Measurements from ENCODE around the gene RAB24.
"Not testable (repeated sequence)": the region's sequence is repeated elsewhere in the genome, so short reads cannot be mapped to it uniquely, and the experiment has no call there.

RAB24 gene

GRCh38 chr5:177347699-177348098 lies 44.2 kb upstream of the RAB24 start:
- no peak for DNase-seq (ENCODE audit: low read depth in 2 of 2)
- H3K4me3 ChIP-seq (replicated peaks in 1 of 2; ENCODE audit: low read depth in 2 of 2, low read length in 2 of 2) = no peak overlapping the region
- no peak for TF ChIP-seq CTCF (IDR thresholded peaks at IDR 0.05; ENCODE audit: low read depth, low read length)

- DNase-seq (ENCODE audit: low read depth in 2 of 2) = no peak
- no peak overlapping the region for H3K4me3 ChIP-seq (replicated peaks in 1 of 2; ENCODE audit: low read depth in 2 of 2, low read length in 2 of 2)
- TF ChIP-seq CTCF (IDR thresholded peaks at IDR 0.05; ENCODE audit: low read depth, low read length) = no peak
Measured at GRCh38 chr5:177346820-177347219, 43.3 kb upstream of the RAB24 start.

- no peak overlapping the region for H3K4me3 ChIP-seq (replicated peaks in 1 of 2; ENCODE audit: low read depth in 2 of 2, low read length in 2 of 2)
- DNase-seq (ENCODE audit: low read depth in 2 of 2) = no peak
- no peak for TF ChIP-seq CTCF (IDR thresholded peaks at IDR 0.05; ENCODE audit: low read depth, low read length)
Measured at GRCh38 chr5:177344891-177345290, 41.4 kb upstream of the RAB24 start.

GRCh38 chr5:177343777-177344176 lies 40.3 kb upstream of the RAB24 start:
- no peak overlapping the region for H3K4me3 ChIP-seq (replicated peaks in 1 of 2; ENCODE audit: low read depth in 2 of 2, low read length in 2 of 2)
- TF ChIP-seq CTCF (IDR thresholded peaks at IDR 0.05; ENCODE audit: low read depth, low read length) = no peak

GRCh38 chr5:177343000-177343399 lies 39.5 kb upstream of the RAB24 start:
- DNase-seq (ENCODE audit: low read depth in 2 of 2); H3K4me3 ChIP-seq (replicated peaks in 1 of 2; ENCODE audit: low read depth in 2 of 2, low read length in 2 of 2): not testable (repeated sequence)

More at GRCh38 chr5:177343777-177344176, 40.3 kb upstream of the RAB24 start:
- DNase-seq (ENCODE audit: low read depth in 2 of 2) = no peak

- H3K4me3 ChIP-seq (replicated peaks in 1 of 2; ENCODE audit: low read depth in 2 of 2, low read length in 2 of 2) = no peak overlapping the region
- TF ChIP-seq CTCF (IDR thresholded peaks at IDR 0.05; ENCODE audit: low read depth, low read length) = no peak
- DNase-seq (ENCODE audit: low read depth in 2 of 2) = no peak
Measured at GRCh38 chr5:177339107-177339638, 35.7 kb upstream of the RAB24 start.

- no peak overlapping the region for H3K4me3 ChIP-seq (replicated peaks in 1 of 2; ENCODE audit: low read depth in 2 of 2, low read length in 2 of 2)
- no peak for DNase-seq (ENCODE audit: low read depth in 2 of 2)
- no peak for TF ChIP-seq CTCF (IDR thresholded peaks at IDR 0.05; ENCODE audit: low read depth, low read length)
Measured at GRCh38 chr5:177338251-177339106, 35.0 kb upstream of the RAB24 start.
